ENCODE data around the gene TSPEAR.
"Not testable (repeated sequence)": the region's sequence is repeated elsewhere in the genome, so short reads cannot be mapped to it uniquely, and the experiment has no call there.

Gene TSPEAR

DNA sequence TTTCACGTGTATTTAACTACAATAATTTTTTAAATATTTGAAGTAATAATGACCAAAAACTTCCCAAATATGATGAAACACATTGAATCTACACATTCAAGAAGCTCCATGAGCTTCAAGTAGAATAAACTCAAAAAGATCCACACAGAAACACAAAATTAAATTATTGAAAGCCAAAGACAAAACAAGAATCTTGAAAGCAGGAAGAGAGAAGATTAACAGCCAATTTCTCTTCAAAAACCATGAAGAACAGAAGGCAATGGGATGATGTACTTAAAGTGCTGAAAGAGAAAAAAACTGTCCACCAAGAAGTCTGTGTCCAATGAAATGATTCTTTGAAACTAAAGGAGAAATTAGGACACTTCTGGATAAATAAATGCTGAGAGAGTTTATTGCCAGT, 79.3 kb downstream of the TSPEAR start:
- no peak for DNase-seq (ENCODE audit: low read depth)
- TF ChIP-seq, protein P1, sequence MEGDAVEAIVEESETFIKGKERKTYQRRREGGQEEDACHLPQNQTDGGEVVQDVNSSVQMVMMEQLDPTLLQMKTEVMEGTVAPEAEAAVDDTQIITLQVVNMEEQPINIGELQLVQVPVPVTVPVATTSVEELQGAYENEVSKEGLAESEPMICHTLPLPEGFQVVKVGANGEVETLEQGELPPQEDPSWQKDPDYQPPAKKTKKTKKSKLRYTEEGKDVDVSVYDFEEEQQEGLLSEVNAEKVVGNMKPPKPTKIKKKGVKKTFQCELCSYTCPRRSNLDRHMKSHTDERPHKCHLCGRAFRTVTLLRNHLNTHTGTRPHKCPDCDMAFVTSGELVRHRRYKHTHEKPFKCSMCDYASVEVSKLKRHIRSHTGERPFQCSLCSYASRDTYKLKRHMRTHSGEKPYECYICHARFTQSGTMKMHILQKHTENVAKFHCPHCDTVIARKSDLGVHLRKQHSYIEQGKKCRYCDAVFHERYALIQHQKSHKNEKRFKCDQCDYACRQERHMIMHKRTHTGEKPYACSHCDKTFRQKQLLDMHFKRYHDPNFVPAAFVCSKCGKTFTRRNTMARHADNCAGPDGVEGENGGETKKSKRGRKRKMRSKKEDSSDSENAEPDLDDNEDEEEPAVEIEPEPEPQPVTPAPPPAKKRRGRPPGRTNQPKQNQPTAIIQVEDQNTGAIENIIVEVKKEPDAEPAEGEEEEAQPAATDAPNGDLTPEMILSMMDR (IDR thresholded peaks at IDR 0.05; ENCODE audit: insufficient read depth, low read depth, low read length, missing control alignments): no peak
- H3K4me3 ChIP-seq (ENCODE audit: low read length): no peak overlapping the region

DNA sequence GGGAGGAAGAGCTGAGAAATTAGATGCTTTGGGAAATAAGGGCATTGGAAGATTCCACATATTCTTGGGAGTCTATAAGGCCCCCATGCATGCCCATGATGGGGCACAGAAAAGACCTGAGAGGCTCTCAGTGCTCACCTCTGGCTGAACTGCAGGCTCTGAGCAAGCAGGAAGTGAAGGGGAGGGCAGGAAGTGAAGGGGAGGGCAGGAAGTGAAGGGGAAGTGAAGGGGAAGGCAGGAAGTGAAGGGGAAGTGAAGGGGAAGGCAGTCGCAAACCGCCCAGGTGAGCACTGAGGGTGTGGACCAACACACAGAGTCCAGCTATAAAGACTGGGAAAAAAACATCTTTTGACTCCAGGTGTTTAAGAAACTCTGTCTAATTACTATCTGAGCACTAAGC, 80.9 kb downstream of the TSPEAR start:
- H3K4me3 ChIP-seq (ENCODE audit: low read length): no peak overlapping the region
- TF ChIP-seq, protein P1 (IDR thresholded peaks at IDR 0.05; ENCODE audit: insufficient read depth, low read depth, low read length, missing control alignments): no peak
- no peak for DNase-seq (ENCODE audit: low read depth)

DNA sequence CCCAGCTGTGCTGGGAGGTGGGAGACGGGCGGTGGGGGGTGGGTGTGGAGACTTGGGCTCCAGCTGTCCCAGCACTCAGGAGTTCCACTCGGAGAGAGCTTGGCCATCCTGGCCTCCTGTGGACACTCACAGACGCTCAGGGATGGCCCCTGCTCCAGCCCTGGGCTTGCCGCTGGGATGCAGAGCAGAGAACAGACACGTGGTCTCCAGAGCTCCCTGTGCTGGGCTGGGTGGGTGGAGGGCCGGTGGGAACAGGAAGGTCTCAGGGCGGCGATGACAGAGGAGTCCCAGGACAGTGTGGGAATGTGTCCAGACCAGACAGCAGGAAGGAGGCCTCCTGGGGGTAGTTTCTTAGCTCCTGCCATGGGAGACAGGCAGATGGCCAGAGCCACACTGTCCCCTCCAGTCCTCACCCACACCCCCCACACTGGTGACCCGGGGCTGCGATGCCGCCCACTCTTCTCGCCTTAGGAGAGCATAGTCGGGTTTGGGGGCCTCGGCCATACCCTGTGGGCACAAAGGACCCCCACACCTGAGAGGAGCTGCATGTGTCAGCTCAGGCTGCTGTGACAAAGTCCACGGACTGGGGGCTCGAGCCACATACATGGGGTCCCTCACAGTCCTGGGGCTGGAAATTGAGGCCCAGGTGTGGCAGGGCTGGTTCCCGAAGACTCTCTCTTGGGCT, 82.5 kb downstream of the TSPEAR start:
- no peak for DNase-seq (ENCODE audit: low read depth)
- H3K4me3 ChIP-seq (ENCODE audit: low read length): no peak overlapping the region
- TF ChIP-seq, protein P1 (IDR thresholded peaks at IDR 0.05; ENCODE audit: insufficient read depth, low read depth, low read length, missing control alignments): no peak

DNA sequence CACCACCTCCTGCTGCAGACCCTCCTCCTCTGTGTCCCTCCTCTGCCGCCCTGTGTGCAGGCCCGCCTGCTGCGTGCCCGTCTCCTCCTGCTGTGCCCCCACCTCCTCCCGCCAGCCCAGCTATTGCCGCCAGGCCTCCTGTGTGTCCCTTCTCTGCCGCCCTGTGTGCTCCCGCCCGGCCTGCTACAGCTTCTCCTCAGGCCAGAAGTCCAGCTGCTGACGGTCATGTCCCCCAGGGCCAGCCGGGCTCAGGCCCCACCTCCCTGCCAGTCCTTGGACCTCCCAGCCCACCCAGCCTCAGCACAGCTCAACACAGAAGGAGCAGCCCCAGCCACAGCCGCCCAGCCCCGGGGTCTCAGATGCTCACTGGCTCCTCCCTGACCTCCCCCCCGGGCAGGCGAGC, 83.5 kb downstream of the TSPEAR start:
- not testable (repeated sequence) for DNase-seq (ENCODE audit: low read depth); H3K4me3 ChIP-seq (ENCODE audit: low read length)

DNA sequence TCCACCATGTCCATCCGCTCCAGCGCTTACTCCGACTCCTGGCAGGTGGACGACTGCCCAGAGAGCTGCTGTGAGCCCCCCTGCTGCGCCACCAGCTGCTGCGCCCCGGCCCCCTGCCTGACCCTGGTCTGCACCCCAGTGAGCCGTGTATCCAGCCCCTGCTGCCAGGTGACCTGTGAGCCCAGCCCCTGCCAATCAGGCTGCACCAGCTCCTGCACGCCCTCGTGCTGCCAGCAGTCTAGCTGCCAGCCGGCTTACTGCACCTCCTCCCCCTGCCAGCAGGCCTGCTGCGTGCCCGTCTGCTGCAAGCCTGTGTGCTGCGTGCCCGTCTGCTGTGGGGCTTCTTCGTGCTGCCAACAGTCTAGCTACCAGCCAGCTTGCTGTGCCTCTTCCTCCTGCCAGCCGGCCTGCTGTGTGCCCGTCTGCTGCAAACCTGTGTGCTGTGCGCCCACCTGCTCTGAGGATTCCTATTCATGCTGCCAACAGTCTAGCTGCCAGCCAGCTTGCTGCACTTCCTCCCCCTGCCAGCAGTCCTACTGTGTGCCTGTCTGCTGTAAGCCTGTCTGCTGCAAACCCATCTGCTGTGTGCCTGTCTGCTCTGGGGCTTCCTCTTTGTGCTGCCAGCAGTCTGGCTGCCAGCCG, 84.1 kb downstream of the TSPEAR start:
- DNase-seq (ENCODE audit: low read depth); H3K4me3 ChIP-seq (ENCODE audit: low read length): not testable (repeated sequence)

DNA sequence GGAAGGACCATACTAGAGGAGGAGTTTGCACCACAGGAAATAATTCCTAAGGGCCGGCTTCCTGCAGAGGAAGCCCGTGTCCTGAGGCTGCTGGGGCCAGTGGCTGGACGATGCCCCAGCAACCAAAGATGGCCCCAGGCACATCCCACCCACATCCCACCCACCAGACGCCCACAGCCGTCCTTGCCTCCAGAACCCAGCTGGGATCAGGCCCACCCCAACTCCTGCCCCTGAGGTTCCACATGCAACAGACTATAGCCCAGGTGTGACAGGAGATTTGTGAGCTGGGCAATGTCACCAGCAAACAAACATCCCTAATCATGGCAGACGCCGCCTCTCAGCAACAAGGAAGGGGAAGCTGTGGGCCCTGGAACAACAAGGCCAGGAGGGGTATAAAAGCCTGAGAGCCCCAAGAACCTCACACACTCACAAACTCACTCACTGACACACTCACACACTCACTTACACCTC, 84.7 kb downstream of the TSPEAR start, which contains the start of gene KRTAP10-9:
TSS of gene KRTAP10-9 (plus strand) at position 421 of the 471 bp plus-strand sequence. CDS start 79 bp downstream, outside the sequence.
- no peak within 1 kb of the TSS for H3K4me3 ChIP-seq (ENCODE audit: low read length)

DNA sequence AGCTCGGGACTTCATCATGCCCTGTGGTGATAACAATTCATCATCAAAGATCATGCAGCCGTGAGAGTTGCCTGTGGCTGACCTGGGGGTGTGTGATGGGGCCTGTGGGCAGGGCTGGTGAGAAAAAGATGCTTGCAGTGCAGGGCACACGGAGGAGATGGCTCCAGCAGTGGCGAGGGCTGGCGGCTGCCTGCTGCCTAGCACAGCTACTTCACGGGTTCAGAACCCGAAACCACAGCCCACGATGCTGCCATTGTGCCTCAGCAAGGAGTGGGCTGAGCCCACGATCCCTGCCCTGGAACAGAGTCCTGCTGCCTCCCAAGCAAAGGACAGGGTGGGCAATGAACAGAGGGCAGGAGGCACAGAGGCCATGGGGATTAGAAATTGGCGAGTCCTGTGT, 85.1 kb downstream of the TSPEAR start:
- DNase-seq (ENCODE audit: low read depth): no peak
- TF ChIP-seq, protein P1 (IDR thresholded peaks at IDR 0.05; ENCODE audit: insufficient read depth, low read depth, low read length, missing control alignments): no peak
- no peak overlapping the region for H3K4me3 ChIP-seq (ENCODE audit: low read length)

More for the DNA sequence above, 84.7 kb downstream of the TSPEAR start, which contains the start of gene KRTAP10-9:
- DNase-seq (ENCODE audit: low read depth): no peak
- TF ChIP-seq, protein P1 (IDR thresholded peaks at IDR 0.05; ENCODE audit: insufficient read depth, low read depth, low read length, missing control alignments): no peak

DNA sequence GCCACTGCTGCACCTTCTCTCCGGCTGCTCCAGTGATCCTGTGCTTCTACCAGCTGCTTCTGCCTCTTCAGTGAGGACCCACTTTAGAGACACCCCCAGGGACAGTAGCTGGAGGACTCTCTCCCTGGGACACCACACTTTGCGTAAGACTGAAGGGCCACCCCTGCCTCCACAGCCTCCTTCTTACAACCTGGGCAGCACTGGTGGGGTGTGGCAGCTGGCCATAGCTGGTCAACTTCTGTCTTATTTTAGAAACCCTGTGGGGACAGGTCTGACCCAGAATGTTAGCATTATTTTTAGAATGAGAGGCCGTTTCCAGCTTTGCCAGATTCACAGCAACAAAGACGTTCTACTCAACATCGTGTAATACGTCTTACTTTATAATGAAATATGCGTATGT, 85.6 kb downstream of the TSPEAR start:
- no peak overlapping the region for H3K4me3 ChIP-seq (ENCODE audit: low read length)
- DNase-seq (ENCODE audit: low read depth): no peak
- TF ChIP-seq, protein P1 (IDR thresholded peaks at IDR 0.05; ENCODE audit: insufficient read depth, low read depth, low read length, missing control alignments): no peak
